Nephron progenitor cell (in vitro differentiated cells): ENCODE data around the gene ROR1.
A peak's percentile ranks its signal among the peaks of the same experiment; 100 is the strongest.

ENCODE experiments used
- DNase-seq: peaks from one replicate; pipeline ENCODE4 v3.0.0; 2021
- H3K27ac Mint-ChIP-seq: 2 replicates; pipeline ENCODE4 v1.8.0; 2021; ENCODE audit warnings: mild to moderate bottlenecking, moderate library complexity, mixed read lengths
- H3K27me3 Mint-ChIP-seq: 2 replicates; pipeline ENCODE4 v1.8.0; 2021; ENCODE audit warnings: mild to moderate bottlenecking, low read depth, mixed read lengths; ENCODE audit not compliant: poor library complexity
- H3K36me3 Mint-ChIP-seq: 2 replicates; pipeline ENCODE4 v1.8.0; 2021; ENCODE audit warnings: low read depth, mixed read lengths
- H3K4me1 Mint-ChIP-seq: 2 replicates; pipeline ENCODE4 v1.8.0; 2021; ENCODE audit warnings: mixed read lengths
- H3K4me3 Mint-ChIP-seq: 2 replicates; pipeline ENCODE4 v1.8.0; 2021; ENCODE audit warnings: mild to moderate bottlenecking, moderate library complexity, mixed read lengths
- H3K9me3 Mint-ChIP-seq: 2 replicates; pipeline ENCODE4 v1.8.0; 2021; ENCODE audit warnings: mild to moderate bottlenecking, moderate library complexity, mixed read lengths
- TF ChIP-seq, protein P1 (sequence below): fragments of 200-600 bp; sonication (generic); IDR thresholded peaks from 2 replicates; pipeline ENCODE4 v1.5.0; 2021; ENCODE audit warnings: antibody characterized with exemption

Gene ROR1

DNA sequence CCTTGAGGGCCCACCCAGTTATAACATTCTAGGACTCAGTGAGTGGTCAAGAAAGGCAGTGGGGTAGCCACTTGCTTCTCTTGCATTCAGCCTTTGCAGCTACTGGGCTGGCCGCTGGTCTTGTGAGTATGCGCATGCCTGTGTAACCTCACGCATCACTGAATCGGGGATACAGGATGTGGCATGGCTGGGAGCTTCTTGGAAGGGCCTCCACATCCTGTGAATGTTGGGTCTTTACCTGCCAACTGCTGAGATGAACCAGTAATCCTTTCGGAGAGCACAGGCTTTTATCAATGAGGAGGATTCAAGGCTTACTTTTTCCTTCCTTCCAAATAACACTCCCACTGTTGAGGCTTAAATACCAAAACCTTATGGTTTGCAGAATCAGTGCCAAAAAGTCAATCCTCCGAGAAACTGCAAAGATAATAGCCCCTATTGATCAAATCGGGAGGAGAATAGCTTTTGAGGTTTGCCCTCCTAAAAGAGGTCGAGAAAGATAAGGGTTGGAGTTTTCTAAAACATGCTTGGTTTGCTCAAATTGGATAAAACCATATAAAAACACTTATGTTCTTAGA lies 230.7 kb downstream of the ROR1 start:
- Mint-ChIP-seq H3K4me1 (peaks cover 25% of the 10 kb centered on the region), H3K36me3 (no peaks in the 10 kb centered on the region), H3K27me3 (peaks cover 6% of the 10 kb centered on the region), H3K27ac (no peak overlapping the region), H3K4me3 (no peak overlapping the region), H3K9me3 (peaks cover 9% of the 10 kb centered on the region)
- DNase-seq: no peak
- TF ChIP-seq, protein P1, sequence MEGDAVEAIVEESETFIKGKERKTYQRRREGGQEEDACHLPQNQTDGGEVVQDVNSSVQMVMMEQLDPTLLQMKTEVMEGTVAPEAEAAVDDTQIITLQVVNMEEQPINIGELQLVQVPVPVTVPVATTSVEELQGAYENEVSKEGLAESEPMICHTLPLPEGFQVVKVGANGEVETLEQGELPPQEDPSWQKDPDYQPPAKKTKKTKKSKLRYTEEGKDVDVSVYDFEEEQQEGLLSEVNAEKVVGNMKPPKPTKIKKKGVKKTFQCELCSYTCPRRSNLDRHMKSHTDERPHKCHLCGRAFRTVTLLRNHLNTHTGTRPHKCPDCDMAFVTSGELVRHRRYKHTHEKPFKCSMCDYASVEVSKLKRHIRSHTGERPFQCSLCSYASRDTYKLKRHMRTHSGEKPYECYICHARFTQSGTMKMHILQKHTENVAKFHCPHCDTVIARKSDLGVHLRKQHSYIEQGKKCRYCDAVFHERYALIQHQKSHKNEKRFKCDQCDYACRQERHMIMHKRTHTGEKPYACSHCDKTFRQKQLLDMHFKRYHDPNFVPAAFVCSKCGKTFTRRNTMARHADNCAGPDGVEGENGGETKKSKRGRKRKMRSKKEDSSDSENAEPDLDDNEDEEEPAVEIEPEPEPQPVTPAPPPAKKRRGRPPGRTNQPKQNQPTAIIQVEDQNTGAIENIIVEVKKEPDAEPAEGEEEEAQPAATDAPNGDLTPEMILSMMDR: no peak

DNA sequence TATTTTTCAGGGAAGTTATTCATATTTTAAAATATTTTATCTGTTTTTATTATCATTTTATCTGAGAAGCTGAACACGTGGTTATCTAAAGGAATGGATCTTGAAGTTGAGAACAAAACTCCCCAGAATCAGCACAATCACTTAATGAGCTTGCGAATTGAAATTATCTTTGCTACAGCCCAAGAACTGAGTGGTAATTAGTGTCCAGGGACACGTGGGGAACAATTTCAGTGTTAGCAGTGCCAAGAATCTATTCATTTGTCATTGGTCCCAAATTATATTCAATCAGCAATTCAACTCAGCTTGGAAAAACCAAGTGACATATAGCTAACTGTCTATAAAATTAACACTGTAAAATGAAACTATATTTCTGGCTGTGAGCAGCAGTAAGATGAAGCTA lies 232.0 kb downstream of the ROR1 start:
- peaks cover 12% of the 10 kb centered on the region for H3K4me1 Mint-ChIP-seq
- DNase-seq: no peak
- peaks cover 9% of the 10 kb centered on the region for H3K9me3 Mint-ChIP-seq
- H3K36me3 Mint-ChIP-seq: no peaks in the 10 kb centered on the region
- H3K27me3 Mint-ChIP-seq: peaks cover 6% of the 10 kb centered on the region
- H3K27ac Mint-ChIP-seq: no peak overlapping the region
- TF ChIP-seq, protein P1: no peak
- no peak overlapping the region for H3K4me3 Mint-ChIP-seq

DNA sequence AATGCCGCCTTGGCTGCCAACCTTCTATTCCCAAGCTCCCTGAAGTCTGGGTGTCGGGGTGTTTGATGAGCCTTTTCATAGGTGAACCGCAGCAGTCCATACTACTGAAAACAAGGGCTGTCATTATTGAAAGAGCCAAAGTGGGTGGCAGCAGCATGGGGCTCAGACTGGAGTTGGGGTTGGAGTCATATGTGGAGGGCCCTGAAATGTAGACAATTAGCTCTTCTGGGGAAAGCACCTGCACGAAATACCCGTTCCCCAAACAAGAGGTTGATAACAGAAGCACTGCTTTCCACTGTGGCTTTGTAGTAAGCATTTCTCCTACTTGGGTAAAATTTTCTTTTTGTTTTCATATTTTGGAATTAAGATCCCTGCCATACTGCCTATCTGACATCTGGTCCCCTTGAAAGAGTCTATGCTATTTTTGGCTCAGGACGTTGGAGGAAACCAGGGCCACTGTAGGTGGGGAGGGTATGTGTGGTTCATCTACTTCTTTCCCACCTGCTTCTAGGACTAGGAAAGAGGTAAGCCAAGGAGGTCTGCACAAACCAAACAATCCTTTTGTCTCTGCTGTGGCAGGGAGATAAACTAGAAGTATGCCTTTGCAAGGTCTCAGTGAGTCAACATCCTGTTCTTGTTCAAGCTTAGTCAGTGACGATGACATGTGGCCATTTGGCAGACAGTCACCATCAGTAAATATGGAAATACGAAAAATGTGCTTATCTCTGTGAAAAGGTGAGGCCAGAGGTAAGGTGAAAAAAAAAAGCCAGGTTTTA lies 232.6 kb downstream of the ROR1 start:
- no peak for DNase-seq
- Mint-ChIP-seq H3K27ac (peak overlapping the region; percentile 24), H3K4me3 (no peak overlapping the region), H3K27me3 (peaks cover 6% of the 10 kb centered on the region), H3K9me3 (peaks cover 4% of the 10 kb centered on the region), H3K36me3 (no peaks in the 10 kb centered on the region), H3K4me1 (peaks cover 5% of the 10 kb centered on the region)
- TF ChIP-seq, protein P1: no peak

DNA sequence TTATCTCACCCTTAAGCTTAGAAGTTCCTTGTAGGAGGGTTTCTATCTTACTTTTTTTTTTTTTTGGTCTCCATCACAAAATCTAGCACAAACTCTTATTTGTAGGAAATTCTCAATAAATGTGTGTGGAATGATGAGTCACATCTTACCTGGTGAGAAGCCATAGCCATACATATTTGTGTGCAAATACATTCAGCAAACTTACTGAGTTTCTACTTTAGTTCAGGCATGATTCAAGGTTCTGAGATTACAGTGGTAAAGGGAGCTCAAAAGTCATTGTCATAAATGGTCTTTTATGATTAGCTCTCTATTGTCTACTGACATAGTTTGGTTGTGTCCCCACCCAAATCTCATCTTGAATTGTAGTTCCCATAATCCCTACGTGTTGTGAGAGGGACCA lies 236.5 kb downstream of the ROR1 start:
- Mint-ChIP-seq H3K9me3 (no peaks in the 10 kb centered on the region), H3K4me3 (no peak overlapping the region), H3K36me3 (no peaks in the 10 kb centered on the region), H3K27ac (no peak overlapping the region), H3K4me1 (no peaks in the 10 kb centered on the region), H3K27me3 (no peaks in the 10 kb centered on the region)
- DNase-seq: no peak
- TF ChIP-seq, protein P1: no peak

DNA sequence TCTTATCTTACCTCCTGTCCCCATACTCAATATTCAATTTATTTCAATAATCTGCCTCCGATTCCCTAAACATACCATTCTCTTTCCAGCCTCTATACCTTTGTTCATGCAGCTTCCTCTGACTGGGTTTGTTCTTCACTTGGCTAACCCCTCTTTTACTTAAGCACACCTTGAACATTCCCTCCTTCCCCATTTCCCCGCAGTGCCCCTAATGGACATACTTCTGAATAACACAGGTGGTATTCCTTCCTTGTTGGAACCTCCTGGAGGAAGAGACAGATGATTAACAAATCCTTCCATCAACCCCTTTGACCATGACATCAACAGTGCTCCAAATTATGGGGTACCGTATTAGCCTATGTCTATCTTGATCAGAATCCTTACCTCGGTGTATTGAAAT lies 239.6 kb downstream of the ROR1 start:
- DNase-seq: no peak
- TF ChIP-seq, protein P1: no peak
- no peak overlapping the region for H3K4me3 Mint-ChIP-seq
- no peaks in the 10 kb centered on the region for H3K27me3 Mint-ChIP-seq
- H3K27ac Mint-ChIP-seq: no peak overlapping the region
- H3K9me3 Mint-ChIP-seq: no peaks in the 10 kb centered on the region
- H3K36me3 Mint-ChIP-seq: no peaks in the 10 kb centered on the region
- no peaks in the 10 kb centered on the region for H3K4me1 Mint-ChIP-seq

DNA sequence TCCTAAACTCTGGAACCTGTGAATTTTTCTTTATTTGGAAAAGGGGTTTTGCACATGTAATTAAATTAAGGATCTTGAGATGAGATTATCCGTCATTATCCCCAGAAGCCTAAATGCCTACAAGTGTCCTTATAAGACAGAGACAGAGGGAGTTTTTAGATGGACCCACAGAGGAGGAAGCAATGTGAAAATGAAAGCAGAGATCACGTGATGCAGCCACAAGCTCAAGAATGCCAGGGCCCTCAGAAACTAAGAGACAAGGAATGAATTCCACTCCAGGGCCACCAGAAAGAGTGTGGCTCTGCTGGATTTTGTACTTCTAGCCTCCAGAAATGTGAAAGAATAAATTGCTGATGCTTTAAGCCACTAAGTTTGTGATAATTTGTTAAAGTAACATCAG lies 246.0 kb downstream of the ROR1 start:
- DNase-seq: no peak
- H3K27ac Mint-ChIP-seq: no peak overlapping the region
- TF ChIP-seq, protein P1: no peak
- H3K9me3 Mint-ChIP-seq: no peaks in the 10 kb centered on the region
- no peaks in the 10 kb centered on the region for H3K4me1 Mint-ChIP-seq
- H3K36me3 Mint-ChIP-seq: no peaks in the 10 kb centered on the region
- H3K4me3 Mint-ChIP-seq: no peak overlapping the region
- no peaks in the 10 kb centered on the region for H3K27me3 Mint-ChIP-seq
